PFSK-1 (cell line): ENCODE data around the gene DNAJB4.

ENCODE experiments used
- FOXP2 ChIP-seq: optimal IDR thresholded peaks from 2 replicates; pipeline ENCODE3; 2011; ENCODE audit warnings: borderline replicate concordance, control low read depth, inconsistent platforms; ENCODE audit not compliant: insufficient read depth; ENCODE audit errors: extremely low read length, extremely low read depth
- POLR2AphosphoS5 ChIP-seq: IDR thresholded peaks from 2 replicates; pipeline ENCODE4 v1.6.1; 2012; ENCODE audit warnings: low read depth, mild to moderate bottlenecking, control low read depth, low read length, moderate library complexity
- REST ChIP-seq, 2 experiments: IDR thresholded peaks; 2 replicates each; pipeline versions ENCODE4 v1.6.1 to v1.8.0; 2011 to 2012; ENCODE audit warnings: low read depth in 2 of 2, low read length in 2 of 2, control low read depth in 1 of 2, inconsistent platforms in 1 of 2, mild to moderate bottlenecking in 1 of 2, moderate library complexity in 1 of 2; ENCODE audit not compliant: insufficient read depth in 1 of 2
- SIN3A ChIP-seq: IDR thresholded peaks from 2 replicates; pipeline ENCODE4 v1.6.1; 2012; ENCODE audit warnings: mild to moderate bottlenecking, low read length, moderate library complexity, borderline replicate concordance; ENCODE audit not compliant: insufficient read depth
- TAF1 ChIP-seq: IDR thresholded peaks from 2 replicates; pipeline ENCODE4 v1.6.1; 2012; ENCODE audit warnings: low read length, control low read depth, borderline replicate concordance; ENCODE audit not compliant: insufficient read depth

DNAJB4 gene

GRCh38 chr1:78051005-78051404, 46.3 kb downstream of the DNAJB4 start:
- TF ChIP-seq SIN3A = no peak
- no peak for TF ChIP-seq TAF1
- TF ChIP-seq POLR2AphosphoS5 = no peak

DNA sequence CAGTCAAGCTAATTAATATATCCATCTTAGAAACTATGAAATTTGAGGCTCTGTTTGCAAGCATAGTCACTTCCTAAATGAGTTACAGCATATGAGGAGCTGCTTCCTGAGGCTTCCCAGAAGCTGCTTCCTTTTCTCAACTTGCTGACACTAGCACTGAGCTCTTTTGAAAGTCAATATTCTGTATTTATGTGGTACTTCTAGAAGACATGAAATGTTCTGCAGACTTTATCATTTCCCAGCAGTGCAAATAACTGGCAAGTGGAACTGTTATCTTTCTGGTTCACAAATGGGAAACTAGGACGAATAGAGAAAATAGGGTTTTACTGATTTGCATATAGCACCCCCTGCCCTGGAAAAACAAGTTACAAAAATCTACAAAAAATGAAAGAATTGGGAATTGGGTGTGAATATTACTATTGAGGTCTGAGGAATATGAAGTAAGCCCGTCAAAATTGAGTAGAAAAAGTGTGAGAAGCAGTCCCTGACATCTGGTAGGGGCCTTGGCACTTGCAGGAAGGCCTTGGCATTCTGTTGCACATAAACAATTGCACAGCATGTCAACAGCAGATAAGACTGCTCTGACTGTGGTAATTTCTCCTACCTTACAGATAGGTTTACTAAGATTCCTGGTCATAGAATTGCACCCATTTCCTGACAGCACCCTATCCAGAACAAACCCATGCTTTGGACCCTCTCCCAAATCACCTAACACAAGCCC, 48.1 kb downstream of the DNAJB4 start:
- TF ChIP-seq POLR2AphosphoS5 = no peak
- TF ChIP-seq FOXP2 = no peak
- TF ChIP-seq REST (IDR thresholded peaks at IDR 0.05; ENCODE audit: insufficient read depth in 1 of 2, low read depth in 2 of 2, low read length in 2 of 2) = no peak
- no peak for TF ChIP-seq TAF1
- no peak for TF ChIP-seq SIN3A

GRCh38 chr1:78053498-78053897, 48.8 kb downstream of the DNAJB4 start:
- no peak for TF ChIP-seq POLR2AphosphoS5

DNA sequence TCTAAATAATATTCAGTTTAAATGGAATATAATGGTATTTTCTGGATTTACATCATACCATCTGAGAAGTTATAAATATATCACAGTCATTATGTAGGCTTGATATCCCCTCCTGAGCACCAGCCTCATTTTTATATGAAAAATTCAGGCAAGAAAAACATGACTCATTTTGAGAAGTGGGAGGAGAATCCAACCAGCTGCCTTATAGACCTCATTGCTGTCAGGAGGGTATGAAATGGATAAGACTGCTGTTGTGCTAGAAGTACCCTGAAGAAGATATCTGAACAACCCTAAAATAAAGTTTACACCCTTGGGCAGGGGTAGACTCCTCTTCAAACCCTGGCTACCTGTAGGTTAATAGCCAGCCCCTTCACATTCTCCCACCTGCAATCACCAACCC, 49.8 kb downstream of the DNAJB4 start:
- TF ChIP-seq SIN3A (no peak), REST (IDR thresholded peaks at IDR 0.05; ENCODE audit: insufficient read depth in 1 of 2, low read depth in 2 of 2, low read length in 2 of 2) (no peak)

DNA sequence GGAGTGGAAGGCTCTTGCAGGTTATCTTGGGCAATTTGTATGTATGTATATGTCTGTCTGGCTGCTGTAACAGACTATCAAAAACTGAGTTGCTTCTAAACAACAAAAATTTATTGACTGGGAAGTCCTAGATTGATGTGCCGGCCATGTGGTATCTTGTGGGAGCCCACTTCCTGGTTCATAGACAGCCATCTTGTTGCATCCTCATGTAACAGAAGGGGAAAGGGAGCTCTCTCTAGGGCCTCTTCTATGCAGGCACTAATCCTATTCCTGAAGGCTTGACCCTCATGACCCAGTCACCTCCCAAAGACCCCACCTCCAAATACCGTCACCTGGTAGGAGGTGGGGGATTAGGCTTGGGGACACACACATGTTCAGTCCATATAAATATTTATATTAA, 50.2 kb downstream of the DNAJB4 start:
- no peak for TF ChIP-seq SIN3A
- no peak for TF ChIP-seq REST (IDR thresholded peaks at IDR 0.05; ENCODE audit: insufficient read depth in 1 of 2, low read depth in 2 of 2, low read length in 2 of 2)
- TF ChIP-seq POLR2AphosphoS5 = no peak
- TF ChIP-seq FOXP2 = no peak
- TF ChIP-seq TAF1 = no peak

- TF ChIP-seq TAF1 = no peak
These were observed 50.9 kb downstream of the DNAJB4 start for GRCh38 chr1:78055565-78056132.

DNA sequence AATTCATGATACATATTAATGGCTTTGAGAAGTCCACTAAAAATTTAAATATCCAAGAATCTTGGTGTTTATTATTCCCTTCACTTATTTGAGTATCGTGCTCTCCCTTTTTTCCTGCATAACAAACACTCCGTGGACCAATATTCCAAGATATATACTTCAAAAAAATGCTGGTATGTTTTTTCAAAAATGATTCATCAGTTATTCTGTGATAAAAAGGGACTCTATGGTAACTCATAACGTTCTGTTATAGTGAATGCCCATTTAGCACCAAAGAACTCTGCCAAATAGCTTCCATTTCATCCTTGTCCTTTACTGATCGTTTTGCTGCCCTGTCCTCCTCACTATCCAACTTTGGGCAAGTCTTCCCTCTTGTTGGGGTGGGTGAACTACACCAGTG, 53.9 kb downstream of the DNAJB4 start:
- TF ChIP-seq SIN3A (no peak), TAF1 (no peak), POLR2AphosphoS5 (no peak), FOXP2 (no peak), REST (IDR thresholded peaks at IDR 0.05; ENCODE audit: insufficient read depth in 1 of 2, low read depth in 2 of 2, low read length in 2 of 2) (no peak)
